Keratinocyte (primary cell): ENCODE results near the gene URB2. TPM values are rescaled to one million over a fixed set of nuclear protein-coding genes. Genes with fewer than 3 reads are reported as not detected.

Experiments used
- DNase-seq: peaks from one replicate; pipeline ENCODE4 v3.0.0-alpha.2; 2011; ENCODE audit warnings: low read depth, missing footprints, low spot score
- FAIRE-seq: peaks from 2 replicates; lab custom pipeline; 2011; peaks lifted over from hg19 to GRCh38; lab: Jason Lieb, UNC
- H2AFZ ChIP-seq: 2 replicates; pipeline ENCODE4 v1.6.0; 2012; ENCODE audit warnings: low read length, control low read depth, inconsistent platforms; ENCODE audit not compliant: control insufficient read depth
- H3K27ac ChIP-seq: 2 replicates; pipeline ENCODE4 v1.5.1; 2011; ENCODE audit warnings: low read length; ENCODE audit not compliant: control insufficient read depth, insufficient read depth
- H3K27me3 ChIP-seq: 3 replicates; pipeline ENCODE4 v1.6.0; 2011; ENCODE audit warnings: low read length; ENCODE audit not compliant: control insufficient read depth, insufficient read depth; ENCODE audit errors: extremely low read depth
- H3K36me3 ChIP-seq, 2 experiments: 2 replicates in 1 of 2; 3 replicates in 1 of 2; pipeline ENCODE4 v1.5.1; 2011; ENCODE audit warnings: low read length in 2 of 2, mild to moderate bottlenecking in 1 of 2; ENCODE audit not compliant: control insufficient read depth in 2 of 2, insufficient read depth in 2 of 2; ENCODE audit errors: extremely low read depth in 1 of 2
- H3K4me1 ChIP-seq: 3 replicates; pipeline ENCODE4 v1.5.1; 2011; ENCODE audit warnings: low read length; ENCODE audit not compliant: control insufficient read depth, insufficient read depth; ENCODE audit errors: extremely low read depth
- H3K4me2 ChIP-seq: 3 replicates; pipeline ENCODE4 v1.6.0; 2011; ENCODE audit warnings: low read depth, low read length; ENCODE audit not compliant: control insufficient read depth, insufficient read depth; ENCODE audit errors: extremely low read depth
- H3K4me3 ChIP-seq, 3 experiments: fragments of 200-600 bp in 1 of 3; sonication (generic) in 1 of 3; 2 replicates in 2 of 3; 3 replicates in 1 of 3; pipeline ENCODE4 v1.5.1; 2011 to 2016; ENCODE audit warnings: low read length in 3 of 3, mild to moderate bottlenecking in 3 of 3, control low read depth in 2 of 3, inconsistent platforms in 1 of 3, low read depth in 1 of 3, mixed read lengths in 1 of 3, mixed run types in 1 of 3, moderate library complexity in 1 of 3; ENCODE audit not compliant: control insufficient read depth in 2 of 3, insufficient read depth in 2 of 3; ENCODE audit errors: extremely low read depth in 1 of 3
- H3K79me2 ChIP-seq: 2 replicates; pipeline ENCODE4 v1.6.0; 2012; ENCODE audit warnings: low read length; ENCODE audit not compliant: control insufficient read depth, insufficient read depth
- H3K9ac ChIP-seq: 3 replicates; pipeline ENCODE4 v1.6.0; 2011; ENCODE audit warnings: low read length; ENCODE audit not compliant: control insufficient read depth, insufficient read depth; ENCODE audit errors: extremely low read depth
- H3K9me1 ChIP-seq: 3 replicates; pipeline ENCODE4 v1.6.0; 2011; ENCODE audit warnings: low read length; ENCODE audit not compliant: control insufficient read depth, insufficient read depth; ENCODE audit errors: extremely low read depth
- H3K9me3 ChIP-seq: 2 replicates; pipeline ENCODE4 v1.5.1; 2012; ENCODE audit warnings: low read depth, low read length; ENCODE audit not compliant: control insufficient read depth
- H4K20me1 ChIP-seq: 3 replicates; pipeline ENCODE4 v1.6.0; 2011; ENCODE audit warnings: low read length; ENCODE audit not compliant: control insufficient read depth, insufficient read depth; ENCODE audit errors: extremely low read depth
- EZH2 ChIP-seq: IDR thresholded peaks from one replicate; pipeline ENCODE4 v1.6.1; 2012; ENCODE audit warnings: inconsistent platforms, mild to moderate bottlenecking, low read length, moderate library complexity
- dilution Hi-C: fragments of 300-500 bp; cut with MboI; formaldehyde crosslinking; loops from one replicate; pipeline ENCODE4 v1.7.0; 2020; ENCODE audit warnings: low sequenced_read_pairs; ENCODE audit not compliant: extremely low pct_ligation_motif_present
- polyA plus RNA-seq, 5 experiments: library from polyadenylated mRNA; depleted of rRNA in 3 of 5; stranded (reverse) in 3 of 5; stranded (forward) in 1 of 5; unstranded in 1 of 5; fragments of >200 nt; gene quantifications; 1 replicate in 1 of 5; 2 replicates in 3 of 5; 3 replicates in 1 of 5; pipeline versions ENCODE4 v1.2.1 to v1.2.3, GENCODE V29; 2011 to 2012; ENCODE audit warnings: missing spikeins in 2 of 5, low read depth in 1 of 5, low replicate concordance in 1 of 5
- TF ChIP-seq, protein P1 (sequence below), 3 experiments: IDR thresholded peaks in 1 of 3; conservative IDR thresholded peaks in 1 of 3; optimal IDR thresholded peaks in 1 of 3; 2 replicates in 2 of 3; 3 replicates in 1 of 3; pipeline versions ENCODE3 to v1.5.1; 2011; ENCODE audit warnings: low read length in 3 of 3, mild to moderate bottlenecking in 3 of 3, moderate library complexity in 2 of 3, control low read depth in 1 of 3, inconsistent platforms in 1 of 3; ENCODE audit not compliant: insufficient read depth in 2 of 3; ENCODE audit errors: extremely low read depth in 1 of 3

The URB2 gene
- polyA plus RNA-seq, 1 donor (not counting 4 experiments of a cell fraction or from before 2014, with no cell fraction given), result 8.5 TPM

GRCh38 chr1:229671310-229671709 lies 45.3 kb downstream of the URB2 start:
- H4K20me1 ChIP-seq, result no peaks in the 10 kb centered on the region
- FAIRE-seq (no peak), DNase-seq (no peak)
- no peaks in the 10 kb centered on the region for H3K79me2 ChIP-seq
- no peak overlapping the region for H3K27ac ChIP-seq
- dilution Hi-C loops, result no loop called here
- no peak overlapping the region for H3K9ac ChIP-seq
- H3K9me1 ChIP-seq, result no peaks in the 10 kb centered on the region
- no peak for TF ChIP-seq EZH2
- TF ChIP-seq, protein P1, sequence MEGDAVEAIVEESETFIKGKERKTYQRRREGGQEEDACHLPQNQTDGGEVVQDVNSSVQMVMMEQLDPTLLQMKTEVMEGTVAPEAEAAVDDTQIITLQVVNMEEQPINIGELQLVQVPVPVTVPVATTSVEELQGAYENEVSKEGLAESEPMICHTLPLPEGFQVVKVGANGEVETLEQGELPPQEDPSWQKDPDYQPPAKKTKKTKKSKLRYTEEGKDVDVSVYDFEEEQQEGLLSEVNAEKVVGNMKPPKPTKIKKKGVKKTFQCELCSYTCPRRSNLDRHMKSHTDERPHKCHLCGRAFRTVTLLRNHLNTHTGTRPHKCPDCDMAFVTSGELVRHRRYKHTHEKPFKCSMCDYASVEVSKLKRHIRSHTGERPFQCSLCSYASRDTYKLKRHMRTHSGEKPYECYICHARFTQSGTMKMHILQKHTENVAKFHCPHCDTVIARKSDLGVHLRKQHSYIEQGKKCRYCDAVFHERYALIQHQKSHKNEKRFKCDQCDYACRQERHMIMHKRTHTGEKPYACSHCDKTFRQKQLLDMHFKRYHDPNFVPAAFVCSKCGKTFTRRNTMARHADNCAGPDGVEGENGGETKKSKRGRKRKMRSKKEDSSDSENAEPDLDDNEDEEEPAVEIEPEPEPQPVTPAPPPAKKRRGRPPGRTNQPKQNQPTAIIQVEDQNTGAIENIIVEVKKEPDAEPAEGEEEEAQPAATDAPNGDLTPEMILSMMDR (optimal IDR thresholded peaks at IDR 0.05 in 1 of 3, IDR thresholded peaks at IDR 0.05 in 1 of 3, conservative IDR thresholded peaks at IDR 0.05 in 1 of 3; ENCODE audit: extremely low read depth in 1 of 3, insufficient read depth in 2 of 3, low read length in 3 of 3), result no peak
- H3K4me1 ChIP-seq, result no peaks in the 10 kb centered on the region
- H2AFZ ChIP-seq, result no peak overlapping the region
- no peaks in the 10 kb centered on the region for H3K27me3 ChIP-seq
- no peak overlapping the region for H3K4me2 ChIP-seq
- H3K36me3 ChIP-seq, result no peaks in the 10 kb centered on the region
- no peaks in the 10 kb centered on the region for H3K9me3 ChIP-seq
- no peak overlapping the region for H3K4me3 ChIP-seq

GRCh38 chr1:229672246-229672645 lies 46.2 kb downstream of the URB2 start:
- Histone ChIP-seq H3K9me3 (no peaks in the 10 kb centered on the region), H3K36me3 (no peaks in the 10 kb centered on the region), H4K20me1 (no peaks in the 10 kb centered on the region), H3K4me1 (no peaks in the 10 kb centered on the region), H3K27me3 (no peaks in the 10 kb centered on the region), H3K9me1 (no peaks in the 10 kb centered on the region), H3K4me3 (no peak overlapping the region), H3K9ac (no peak overlapping the region), H2AFZ (no peak overlapping the region), H3K79me2 (no peaks in the 10 kb centered on the region), H3K27ac (no peak overlapping the region), H3K4me2 (no peak overlapping the region)
- dilution Hi-C loops, result no loop called here
- no peak for DNase-seq
- FAIRE-seq, result no peak
- TF ChIP-seq, protein P1 (optimal IDR thresholded peaks at IDR 0.05 in 1 of 3, IDR thresholded peaks at IDR 0.05 in 1 of 3, conservative IDR thresholded peaks at IDR 0.05 in 1 of 3; ENCODE audit: extremely low read depth in 1 of 3, insufficient read depth in 2 of 3, low read length in 3 of 3), result no peak
- TF ChIP-seq EZH2, result no peak
